BE2C (cell line): ENCODE results near the gene BMPR1A.

Experiments used
- DNase-seq: peaks from one replicate; pipeline ENCODE4 v3.0.0-alpha.2; 2020
- H3K27me3 ChIP-seq: fragments of 250-450 bp; sonication (Bioruptor Pico); 2 replicates; pipeline ENCODE4 v1.5.1; 2020; ENCODE audit warnings: mild to moderate bottlenecking
- H3K36me3 ChIP-seq: fragments of 250-450 bp; sonication (Bioruptor Pico); 2 replicates; pipeline ENCODE4 v1.5.1; 2020; ENCODE audit warnings: mild to moderate bottlenecking
- H3K4me1 ChIP-seq: fragments of 250-450 bp; sonication (Bioruptor Pico); 2 replicates; pipeline ENCODE4 v1.5.1; 2020
- H3K4me3 ChIP-seq: 2 replicates; pipeline ENCODE4 v1.5.1; 2011; ENCODE audit warnings: low read depth, low read length
- H3K9me3 ChIP-seq: fragments of 250-450 bp; sonication (Bioruptor Pico); 2 replicates; pipeline ENCODE4 v1.5.1; 2020
- TF ChIP-seq, protein P1 (sequence below): IDR thresholded peaks from 2 replicates; pipeline ENCODE4 v1.5.1; 2012; ENCODE audit warnings: mild to moderate bottlenecking, low read depth, low read length

Gene BMPR1A

DNA sequence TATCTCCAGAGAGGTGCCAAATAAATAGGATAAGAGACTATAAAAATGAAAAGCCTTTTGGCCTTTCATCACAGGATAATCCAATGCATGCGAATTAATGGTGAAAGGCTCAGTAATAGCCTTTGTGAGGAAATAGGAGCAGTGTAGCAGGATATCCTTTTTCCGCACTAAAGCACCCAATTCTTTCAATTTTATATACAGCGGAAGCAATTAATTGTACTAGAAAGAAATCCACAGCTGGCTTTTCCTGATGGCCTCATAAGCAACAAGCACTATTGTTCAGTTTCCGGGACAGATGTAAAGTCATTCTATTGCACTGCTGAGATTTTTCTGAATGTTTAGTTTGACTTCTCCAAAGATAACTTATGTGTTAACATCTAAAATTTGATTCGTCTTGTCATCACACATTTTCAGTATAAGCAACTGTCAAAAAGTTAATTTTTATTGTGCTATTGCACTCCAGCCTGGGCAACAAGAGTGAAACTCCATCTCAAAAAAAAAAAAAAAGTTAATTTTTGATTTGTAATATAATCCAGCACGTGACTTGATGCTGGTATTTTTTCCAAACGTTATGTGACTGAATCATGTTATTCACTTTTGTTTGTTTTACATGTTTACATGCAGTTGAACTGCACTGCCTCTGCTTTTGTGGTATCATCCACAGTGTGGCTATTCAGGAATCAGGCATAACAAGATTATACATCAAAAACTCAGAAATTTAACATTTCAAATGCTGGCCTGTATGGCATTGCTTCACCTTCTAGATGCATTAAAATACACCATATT, 8.4 kb upstream of the BMPR1A start:
- Histone ChIP-seq H3K9me3 (no peaks in the 10 kb centered on the region), H3K4me3 (no peak overlapping the region), H3K36me3 (no peaks in the 10 kb centered on the region), H3K4me1 (no peaks in the 10 kb centered on the region), H3K27me3 (no peaks in the 10 kb centered on the region)
- DNase-seq, result no peak
- TF ChIP-seq, protein P1, sequence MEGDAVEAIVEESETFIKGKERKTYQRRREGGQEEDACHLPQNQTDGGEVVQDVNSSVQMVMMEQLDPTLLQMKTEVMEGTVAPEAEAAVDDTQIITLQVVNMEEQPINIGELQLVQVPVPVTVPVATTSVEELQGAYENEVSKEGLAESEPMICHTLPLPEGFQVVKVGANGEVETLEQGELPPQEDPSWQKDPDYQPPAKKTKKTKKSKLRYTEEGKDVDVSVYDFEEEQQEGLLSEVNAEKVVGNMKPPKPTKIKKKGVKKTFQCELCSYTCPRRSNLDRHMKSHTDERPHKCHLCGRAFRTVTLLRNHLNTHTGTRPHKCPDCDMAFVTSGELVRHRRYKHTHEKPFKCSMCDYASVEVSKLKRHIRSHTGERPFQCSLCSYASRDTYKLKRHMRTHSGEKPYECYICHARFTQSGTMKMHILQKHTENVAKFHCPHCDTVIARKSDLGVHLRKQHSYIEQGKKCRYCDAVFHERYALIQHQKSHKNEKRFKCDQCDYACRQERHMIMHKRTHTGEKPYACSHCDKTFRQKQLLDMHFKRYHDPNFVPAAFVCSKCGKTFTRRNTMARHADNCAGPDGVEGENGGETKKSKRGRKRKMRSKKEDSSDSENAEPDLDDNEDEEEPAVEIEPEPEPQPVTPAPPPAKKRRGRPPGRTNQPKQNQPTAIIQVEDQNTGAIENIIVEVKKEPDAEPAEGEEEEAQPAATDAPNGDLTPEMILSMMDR, result no peak

DNA sequence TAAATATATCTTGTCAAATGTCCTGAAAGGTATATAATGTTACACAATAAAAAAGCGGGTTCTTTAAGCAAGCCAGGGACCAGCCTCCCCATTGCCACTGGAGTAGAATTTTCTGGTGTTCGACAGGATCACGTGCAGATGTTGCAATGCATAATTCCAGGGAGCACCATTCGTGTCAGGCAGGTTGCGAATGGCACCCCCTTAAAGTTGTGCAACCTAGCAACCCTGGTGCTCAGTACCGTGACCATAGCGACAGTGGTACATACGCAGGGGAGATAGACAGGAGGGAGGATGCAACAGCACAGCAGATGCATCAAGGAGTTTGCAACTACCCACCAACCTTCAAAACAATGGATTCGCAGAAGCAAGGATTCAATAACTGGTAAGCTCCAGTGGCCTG, 6.6 kb upstream of the BMPR1A start:
- DNase-seq, result no peak
- H3K9me3 ChIP-seq, result no peaks in the 10 kb centered on the region
- no peak overlapping the region for H3K4me3 ChIP-seq
- TF ChIP-seq, protein P1, result no peak
- no peaks in the 10 kb centered on the region for H3K4me1 ChIP-seq
- no peaks in the 10 kb centered on the region for H3K36me3 ChIP-seq
- H3K27me3 ChIP-seq, result no peaks in the 10 kb centered on the region

DNA sequence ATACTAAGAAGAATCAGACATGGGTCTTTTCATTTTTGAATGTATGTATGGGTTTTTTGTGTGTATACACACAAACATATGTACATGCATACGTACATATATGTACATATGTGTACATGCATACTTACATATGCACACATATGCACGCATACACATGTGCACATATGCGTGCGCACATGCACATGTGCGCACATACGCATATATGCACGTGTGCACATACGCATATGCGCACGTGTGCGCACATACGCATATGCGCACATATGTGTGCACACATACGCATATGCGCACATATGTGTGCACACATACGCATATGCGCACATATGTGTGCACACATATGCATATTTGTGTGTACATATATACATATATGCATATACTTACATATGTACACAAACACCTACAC, 4.9 kb upstream of the BMPR1A start:
- DNase-seq, result no peak
- TF ChIP-seq, protein P1, result no peak
- H3K36me3 ChIP-seq, result no peaks in the 10 kb centered on the region
- no peaks in the 10 kb centered on the region for H3K27me3 ChIP-seq
- no peaks in the 10 kb centered on the region for H3K4me1 ChIP-seq
- H3K9me3 ChIP-seq, result no peaks in the 10 kb centered on the region
- no peak overlapping the region for H3K4me3 ChIP-seq

DNA sequence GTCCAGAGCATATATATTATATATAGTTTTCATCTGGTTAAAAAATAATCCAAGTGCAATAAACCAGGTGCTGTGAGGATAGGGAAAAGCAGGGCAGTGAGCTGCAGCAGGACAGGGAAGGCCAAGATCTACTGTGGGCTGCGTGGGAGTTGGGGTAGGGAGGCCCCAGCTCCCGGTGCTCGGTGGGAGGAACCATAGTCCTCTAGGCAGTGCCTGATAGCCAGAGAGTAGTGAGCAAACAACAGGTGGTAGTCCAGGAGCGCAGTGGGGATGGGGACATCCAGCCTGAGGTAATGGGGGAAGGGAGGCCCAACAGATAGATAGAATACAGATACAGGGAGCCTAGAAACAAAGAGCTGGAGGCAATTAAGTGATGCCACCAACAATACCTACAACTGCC, 4.1 kb upstream of the BMPR1A start:
- Histone ChIP-seq H3K36me3 (no peaks in the 10 kb centered on the region; the same call in 1 of the 2 replicates), H3K4me3 (no peak overlapping the region), H3K27me3 (no peaks in the 10 kb centered on the region), H3K9me3 (no peaks in the 10 kb centered on the region), H3K4me1 (no peaks in the 10 kb centered on the region)
- TF ChIP-seq, protein P1, result no peak
- no peak for DNase-seq

DNA sequence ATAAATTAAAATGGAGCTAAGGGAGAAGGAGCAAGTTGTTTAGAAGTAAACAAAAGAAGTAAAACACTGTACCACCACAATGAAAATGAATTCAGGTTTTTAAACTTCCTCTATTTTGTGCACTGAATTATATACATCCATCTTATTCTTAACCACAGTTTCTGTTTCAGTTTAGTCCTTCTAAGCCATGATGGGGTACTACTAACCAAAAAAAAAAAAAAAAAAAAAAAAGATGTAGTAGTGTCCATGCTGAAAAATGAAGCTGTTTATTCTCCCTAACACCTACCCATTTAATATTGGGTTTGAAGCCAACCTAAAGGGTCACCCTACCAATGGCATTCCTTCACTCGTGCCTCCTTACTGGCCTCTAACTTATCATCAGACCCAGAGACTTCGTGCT, 3.4 kb upstream of the BMPR1A start:
- no peaks in the 10 kb centered on the region for H3K4me1 ChIP-seq
- no peaks in the 10 kb centered on the region for H3K9me3 ChIP-seq
- H3K36me3 ChIP-seq, result no peaks in the 10 kb centered on the region; the same call in 1 of the 2 replicates
- TF ChIP-seq, protein P1, result no peak
- H3K27me3 ChIP-seq, result no peaks in the 10 kb centered on the region
- DNase-seq, result no peak
- H3K4me3 ChIP-seq, result no peak overlapping the region

DNA sequence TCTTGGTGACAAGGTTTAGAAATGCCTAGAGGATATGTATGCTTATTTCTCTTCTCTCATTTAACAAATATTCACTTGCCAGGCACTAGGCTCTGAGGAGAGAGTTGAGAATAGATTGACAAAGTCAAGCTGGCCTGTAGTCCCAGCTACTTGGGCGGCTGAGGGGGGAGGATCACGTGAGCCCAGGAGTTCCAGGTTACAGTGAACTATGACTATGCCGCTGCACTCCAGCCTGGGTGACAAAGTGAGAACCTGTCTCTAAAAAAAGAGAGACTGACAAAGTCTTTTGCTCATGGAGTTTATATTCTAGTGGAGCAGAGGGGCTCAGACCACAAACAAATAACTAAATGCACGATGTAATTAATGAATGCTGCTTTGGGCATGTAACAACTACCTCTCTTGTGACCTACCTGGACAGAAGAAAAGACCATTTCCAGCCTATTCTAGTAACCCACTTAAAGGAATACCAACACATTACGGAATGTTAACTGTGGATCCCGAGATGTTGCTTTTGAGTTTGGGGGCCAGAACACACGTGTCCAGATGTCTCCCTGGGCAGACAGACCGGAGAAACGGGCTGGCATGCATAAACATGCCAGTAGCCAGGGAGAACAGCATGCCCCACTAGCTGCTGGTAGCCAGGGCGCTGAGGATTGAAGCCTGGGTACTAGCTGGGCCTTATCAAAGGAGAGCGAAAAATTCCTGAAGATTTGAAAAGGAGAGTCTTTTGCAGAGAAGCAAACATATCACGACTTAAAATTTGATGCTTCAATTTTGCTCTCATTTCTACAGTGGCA, 2.6 kb upstream of the BMPR1A start:
- DNase-seq, result no peak
- no peak overlapping the region for H3K4me3 ChIP-seq
- no peaks in the 10 kb centered on the region for H3K9me3 ChIP-seq
- no peaks in the 10 kb centered on the region; the same call in 1 of the 2 replicates for H3K36me3 ChIP-seq
- H3K4me1 ChIP-seq, result no peaks in the 10 kb centered on the region
- TF ChIP-seq, protein P1, result no peak
- no peaks in the 10 kb centered on the region for H3K27me3 ChIP-seq
